Heart right ventricle (tissue), 16 donors: Measurements from ENCODE around the gene MMP24OS. TPM values are rescaled to one million over a fixed set of nuclear protein-coding genes. Genes with fewer than 3 reads are reported as not detected.

Experiments used
- ATAC-seq, 8 donors: fragments of 200-7000 bp; cut with Tn5 transposase; one replicate each; pipeline ENCODE4 v1.9.1; 2020; ENCODE audit warnings: mild to moderate bottlenecking in 8 of 8, moderate library complexity in 8 of 8, moderate number of reproducible peaks in 1 of 8
- DNase-seq, 2 donors: peaks; one replicate each; pipeline ENCODE4 v3.0.0-alpha.2; 2020
- H3K27ac ChIP-seq, 10 donors: fragments of 200-600 bp; sonication (generic) in 2 of 10; one replicate each; pipeline versions ENCODE4 v1.5.0 to v1.8.0; 2020 to 2022; ENCODE audit warnings: mild to moderate bottlenecking in 3 of 10
- H3K27me3 ChIP-seq, 7 donors: fragments of 200-600 bp; one replicate each; pipeline ENCODE4 v1.8.0; 2021 to 2022; ENCODE audit warnings: mild to moderate bottlenecking in 2 of 7
- H3K36me3 ChIP-seq, 9 donors: fragments of 200-600 bp; sonication (generic) in 1 of 9; one replicate each; pipeline versions ENCODE4 v1.5.0 to v1.8.0; 2020 to 2022; ENCODE audit warnings: mild to moderate bottlenecking in 2 of 9
- H3K4me1 ChIP-seq, 9 donors: fragments of 200-600 bp; sonication (generic) in 1 of 9; one replicate each; pipeline versions ENCODE4 v1.5.0 to v1.8.0; 2020 to 2022; ENCODE audit warnings: mild to moderate bottlenecking in 4 of 9
- H3K4me3 ChIP-seq, 10 donors: fragments of 200-600 bp; sonication (generic) in 2 of 10; one replicate each; pipeline versions ENCODE4 v1.5.0 to v1.8.0; 2020 to 2022; ENCODE audit warnings: mild to moderate bottlenecking in 7 of 10, moderate library complexity in 2 of 10
- H3K9me3 ChIP-seq, 11 donors: fragments of 200-600 bp in 10 of 11; sonication (generic) in 2 of 11; one replicate each; pipeline versions ENCODE4 v1.5.0 to v1.8.0; 2013 to 2022; ENCODE audit warnings: mild to moderate bottlenecking in 2 of 11, control low read depth in 1 of 11, moderate library complexity in 1 of 11
- CTCF ChIP-seq, 9 donors: fragments of 200-600 bp; sonication (generic) in 2 of 9; IDR thresholded peaks; one replicate each; pipeline versions ENCODE4 v1.5.0 to v1.8.0; 2021 to 2022; ENCODE audit warnings: antibody characterized with exemption in 9 of 9, mild to moderate bottlenecking in 5 of 9, moderate library complexity in 1 of 9
- WGBS, 2 donors: extraction: QIAGEN DNeasy Blood & Tissue Kit; methylation state at CpG; one replicate each; pipeline ENCODE4 v1.1.7; 2013; ENCODE audit warnings: inconsistent platforms in 1 of 2; 5-methylcytosine and 5-hydroxymethylcytosine counted together
- intact Hi-C, 10 donors: fragments of 100-400 bp; cut with DNase I; formaldehyde crosslinking; loops; one replicate each; pipeline versions ENCODE4 v1.11.1 to v1.14.2; 2022
- polyA plus RNA-seq, 2 donors: library from polyadenylated mRNA; stranded (reverse); fragments of 200-250 nt; gene quantifications; one replicate each; pipeline ENCODE4 v1.2.3, GENCODE V29; 2013
- total RNA-seq, 10 donors: library from RNA; stranded (reverse); fragmentation: NEBNext Ultra II Directional in 3 of 10; extraction: Animal tissue kit (Norgen Biotek cat#: 25700) in 3 of 10; gene quantifications; one replicate each; pipeline versions ENCODE4 v1.2.1 to v1.2.4, GENCODE V29; 2021 to 2023
- donor health status: Arrhythmogenic right ventricular cardiomyopathy.
- donor health status: ischemic (EF 13 %, LVEDD 7.1; RV severe dilation, severe dysfunction).
- donor health status: healthy with polysubstance abuse.
- donor health status: DM: no; HTN: yes; CAD: no.
- donor health status: DM: no; HTN: no; CAD: no.
- donor health status: ischemic (EF 25% LVEDD 6.9; RV normal size, moderate dysfunction).
- donor health status: ischemic (EF 25% LVEDD 5.7; RV mildly dilated, moderate dysfunction).
- donor health status: healthy.
- donor health status: DM: yes; HTN: yes; CAD: no.
- donor health status: Ischemic cardiomyopathy.
- donor health status: ischemic (EF 35%, LVEDD 5.7; RV mildly dilated, moderate dysfunction).
- donor health status: nonischemic (EF 11% LVEDD 7.7; RV severe dilation, severe dysfunction).
- donor health status: DM: yes; HTN: yes; CAD: no.
- donor health status: PGD.
- donor health status: ischemic (EF 29% LVEDD 5.4; RV normal size, mild dysfunction).
- donor health status: nonischemic (EF 23%, LVEDD 6.1; RV moderate dilation, normal function).

Gene MMP24OS
- total and polyA plus RNA-seq, 12 donors: 14.4 to 64.1 (median 46.1) TPM

DNA sequence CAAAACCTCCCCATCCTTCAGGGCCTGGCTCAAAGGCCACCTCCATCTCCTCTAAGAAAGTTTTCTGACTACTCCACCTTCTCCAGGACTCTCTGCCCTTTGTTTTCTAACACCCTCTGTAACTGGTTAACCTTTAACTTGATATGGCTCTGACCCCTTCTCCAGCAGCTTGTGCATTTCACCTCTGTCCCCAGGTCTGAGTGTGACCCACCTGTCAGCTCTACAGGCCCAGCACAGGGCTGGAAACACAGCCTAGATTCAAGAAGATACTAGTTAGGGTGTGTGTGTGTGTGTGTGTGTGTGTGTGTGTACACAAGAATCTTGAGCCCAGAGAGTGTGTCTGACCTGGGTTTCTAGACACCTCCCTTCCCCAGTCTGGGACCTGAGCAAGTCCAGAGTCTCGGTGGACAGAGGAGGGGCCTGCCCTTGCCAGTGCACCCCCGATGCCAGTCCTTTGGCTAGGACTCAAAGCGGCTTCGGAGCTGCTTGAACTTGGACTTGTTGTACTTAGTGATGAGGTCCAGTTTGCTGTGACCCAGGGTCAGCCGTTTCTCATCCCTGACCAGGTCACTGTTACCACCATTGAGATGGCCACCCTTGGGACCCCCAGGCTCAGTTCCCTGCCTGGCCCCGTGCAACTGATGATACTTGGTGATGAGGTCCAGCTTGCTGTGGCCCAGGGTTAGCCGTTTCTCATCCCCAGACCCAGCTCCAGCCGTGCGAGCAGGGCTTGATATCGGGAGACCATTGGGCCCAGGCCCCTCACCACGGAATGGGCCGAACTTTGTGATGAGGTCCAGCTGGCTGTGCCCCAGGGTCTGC, 8.4 kb upstream of the MMP24OS start:
- H3K27ac ChIP-seq: no peak overlapping the region
- no peak for DNase-seq
- no peak for TF ChIP-seq CTCF (IDR thresholded peaks at IDR 0.05)
- ATAC-seq: no peak
- intact Hi-C loops: no loop called here
- H3K27me3 ChIP-seq: no peaks in the 10 kb centered on the region
- 89 to 93% methylated on average over 12 of the region's 12 CpGs for WGBS, 2 donors
- H3K9me3 ChIP-seq: no peaks in the 10 kb centered on the region
- H3K4me3 ChIP-seq: no peak overlapping the region
- peaks cover 7 to 28% (median 18%) of the 10 kb centered on the region in 9 donors for H3K4me1 ChIP-seq
- peaks cover 0 to 18% (median 0%) of the 10 kb centered on the region in 9 donors for H3K36me3 ChIP-seq

GRCh38 chr20:35285806-35286076, 7.8 kb upstream of the MMP24OS start:
- H3K36me3 ChIP-seq: peaks cover 0 to 22% (median 0%) of the 10 kb centered on the region in 9 donors
- TF ChIP-seq CTCF (IDR thresholded peaks at IDR 0.05): no peak
- H3K27me3 ChIP-seq: no peaks in the 10 kb centered on the region
- intact Hi-C loops: no loop called here
- ATAC-seq: no peak
- no peak for DNase-seq
- H3K4me3 ChIP-seq: no peak overlapping the region
- H3K4me1 ChIP-seq: peaks cover 7 to 28% (median 18%) of the 10 kb centered on the region in 9 donors
- H3K9me3 ChIP-seq: no peaks in the 10 kb centered on the region
- no peak overlapping the region for H3K27ac ChIP-seq
- 82 to 86% methylated on average over 5 of the region's 5 CpGs for WGBS, 2 donors

- intact Hi-C loops: no loop called here
- DNase-seq (no peak), ATAC-seq (peak in 2 of 8 donors; percentile 14 to 18)
- H3K27me3 ChIP-seq: no peaks in the 10 kb centered on the region
- no peaks in the 10 kb centered on the region for H3K9me3 ChIP-seq
- H3K36me3 ChIP-seq: peaks cover 0 to 27% (median 0%) of the 10 kb centered on the region in 9 donors
- H3K4me3 ChIP-seq: peak overlapping the region; percentile 83 to 96 (median 92)
- no peak for TF ChIP-seq CTCF (IDR thresholded peaks at IDR 0.05)
- peak overlapping the region in 9 of 10 donors; percentile 67 to 89 (median 82) for H3K27ac ChIP-seq
- peaks cover 7 to 28% (median 18%) of the 10 kb centered on the region in 9 donors for H3K4me1 ChIP-seq
- WGBS, 2 donors: 44 to 50% methylated on average over 19 of the region's 19 CpGs
Observed at GRCh38 chr20:35284992-35285805, 7.3 kb upstream of the MMP24OS start.

DNA sequence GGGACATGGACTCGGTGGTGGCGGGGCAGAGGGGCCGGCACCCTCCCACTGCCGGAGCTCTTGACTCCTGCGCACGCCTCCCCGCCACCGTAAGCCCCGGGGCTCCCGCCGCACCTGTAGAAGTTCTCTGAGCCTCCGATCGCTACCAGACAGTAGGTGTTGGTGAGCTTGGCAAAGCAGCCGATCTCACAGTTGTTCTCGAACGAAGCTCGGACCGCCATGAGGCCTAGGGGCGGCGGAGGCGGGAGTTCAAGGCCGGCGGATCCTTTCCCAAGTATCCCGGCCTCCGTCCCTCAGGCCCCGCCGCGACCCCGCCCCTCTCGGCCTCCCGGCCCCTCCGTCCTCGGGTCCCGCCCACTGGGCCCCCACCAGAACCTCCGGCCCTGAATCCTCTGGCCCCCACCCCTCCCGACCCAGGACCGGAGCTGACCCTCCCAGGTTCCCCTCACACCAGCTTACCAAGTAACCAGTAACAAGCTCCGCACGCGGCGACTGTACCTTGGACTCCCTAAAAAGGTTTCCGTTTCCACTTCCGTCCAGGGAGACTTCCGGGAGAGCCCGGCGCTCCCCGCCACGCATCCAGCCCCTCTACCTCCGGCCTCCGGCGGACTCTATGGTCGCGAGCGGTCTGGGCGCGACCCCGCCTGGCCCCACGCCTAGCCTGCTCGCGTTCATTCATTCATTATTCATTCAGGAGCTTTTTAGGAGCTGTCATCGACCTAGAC, 6.5 kb upstream of the MMP24OS start, which contains the start of gene EIF6:
Gene EIF6 (minus strand): TSS at position 506 of the 725 bp plus-strand sequence. CDS start 285 bp downstream, at position 221.
- ATAC-seq (peak; percentile 82 to 95 (median 92)), DNase-seq (peak; percentile 84 to 86)
- no peaks in the 10 kb centered on the region for H3K9me3 ChIP-seq
- peak within 1 kb of the TSS; percentile 37 to 89 (median 82) for H3K27ac ChIP-seq
- no peak for TF ChIP-seq CTCF (IDR thresholded peaks at IDR 0.05)
- WGBS, 2 donors: 0 to 1% methylated on average over 49 to 61 of the region's 61 CpGs
- peak within 1 kb of the TSS; percentile 83 to 96 (median 92) for H3K4me3 ChIP-seq
- no peaks in the 10 kb centered on the region for H3K27me3 ChIP-seq
- peaks cover 0 to 35% (median 4%) of the 10 kb centered on the region in 9 donors for H3K36me3 ChIP-seq
- intact Hi-C loops: no loop called here
- peaks cover 7 to 28% (median 18%) of the 10 kb centered on the region in 9 donors for H3K4me1 ChIP-seq
